Stimulated activated CD8-positive, alpha-beta memory T cell treated with anti-CD3 and anti-CD28 coated beads, Interleukin-7, amount 100 ng/mL, for 1 hour (primary cell): ENCODE data around the gene HOXD12.

Experiments
- DNase-seq, 2 donors: peaks; one replicate each; pipeline ENCODE4 v3.0.0-alpha.2; 2020; ENCODE audit warnings: low read depth in 2 of 2

Gene HOXD12

DNA sequence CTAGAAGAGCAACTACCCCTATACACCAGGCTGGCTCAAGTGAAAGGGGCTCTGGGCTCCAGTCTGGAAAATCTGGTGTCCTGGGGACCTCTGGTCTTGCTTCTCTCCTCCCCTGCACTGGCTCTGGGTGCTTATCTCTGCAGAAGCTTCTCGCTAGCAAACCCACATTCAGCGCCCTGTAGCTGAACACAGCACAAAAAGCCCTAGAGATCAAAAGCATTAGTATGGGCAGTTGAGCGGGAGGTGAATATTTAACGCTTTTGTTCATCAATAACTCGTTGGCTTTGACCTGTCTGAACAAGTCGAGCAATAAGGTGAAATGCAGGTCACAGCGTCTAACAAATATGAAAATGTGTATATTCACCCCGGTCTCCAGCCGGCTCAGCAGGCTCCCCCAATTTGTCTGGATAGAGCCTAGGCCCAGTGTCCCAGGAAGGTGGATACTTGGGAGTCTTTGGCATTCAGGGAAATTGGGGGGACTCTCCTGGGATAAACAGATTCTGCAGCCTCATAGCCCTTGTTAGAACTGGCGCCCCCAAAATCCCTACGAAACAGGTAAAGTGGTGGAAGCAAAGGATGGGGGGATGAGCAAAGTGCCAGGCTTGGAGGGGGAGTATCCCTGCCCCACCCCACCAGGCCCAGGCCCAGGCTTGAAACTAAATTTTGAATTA lies 49.3 kb downstream of the HOXD12 start:
- DNase-seq: no peak

DNA sequence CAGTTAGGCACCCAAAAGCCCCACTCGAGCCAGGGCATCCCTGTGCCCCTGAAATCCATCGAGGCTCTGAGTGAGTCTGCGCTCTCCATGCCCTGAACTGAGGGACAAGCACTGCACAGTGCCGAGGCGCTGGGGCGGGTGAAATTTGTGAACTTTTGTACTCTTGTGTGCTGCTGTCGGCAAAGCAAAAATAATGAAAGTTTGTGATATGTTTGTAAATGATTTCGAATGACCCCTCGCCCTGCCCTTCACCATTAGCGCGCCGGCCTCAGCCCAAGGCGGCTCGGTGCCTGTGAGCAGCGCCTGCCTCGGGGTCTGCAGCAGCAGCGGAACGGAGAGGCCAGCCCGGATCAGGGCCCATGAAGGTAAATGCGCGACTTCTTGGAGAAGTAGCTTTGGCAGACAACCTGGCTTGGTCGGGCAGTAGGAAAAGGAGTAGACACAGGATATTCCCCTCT lies 49.9 kb downstream of the HOXD12 start:
- DNase-seq: no peak

DNA sequence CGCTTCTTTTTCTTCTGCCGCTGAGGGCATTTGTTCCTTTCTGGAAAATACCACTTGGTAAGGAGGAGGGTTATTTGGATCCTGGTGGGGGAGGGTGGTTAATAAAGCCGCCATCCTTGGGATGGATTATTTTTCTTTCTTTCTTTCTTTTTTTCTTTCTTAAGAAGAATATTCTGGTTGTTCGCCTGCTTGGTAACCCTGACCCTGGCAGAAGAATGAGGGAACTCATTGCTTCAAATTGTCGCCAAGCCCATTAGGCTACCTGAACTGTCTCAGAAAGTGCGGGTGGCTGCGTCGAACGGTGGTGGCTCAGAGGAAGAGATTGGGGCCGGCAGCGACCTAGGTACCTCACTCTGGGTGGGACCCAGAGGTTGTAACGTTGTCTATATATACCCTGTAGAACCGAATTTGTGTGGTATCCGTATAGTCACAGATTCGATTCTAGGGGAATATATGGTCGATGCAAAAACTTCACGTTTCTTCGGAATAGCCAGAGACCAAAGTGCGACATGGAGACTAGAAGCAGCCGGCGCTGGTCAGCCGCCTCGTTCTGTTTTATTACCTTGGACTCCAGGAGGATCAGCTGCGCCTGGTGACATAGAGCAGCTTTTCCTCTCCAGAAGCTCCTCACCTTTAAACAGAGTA lies 50.5 kb downstream of the HOXD12 start:
- DNase-seq: no peak

DNA sequence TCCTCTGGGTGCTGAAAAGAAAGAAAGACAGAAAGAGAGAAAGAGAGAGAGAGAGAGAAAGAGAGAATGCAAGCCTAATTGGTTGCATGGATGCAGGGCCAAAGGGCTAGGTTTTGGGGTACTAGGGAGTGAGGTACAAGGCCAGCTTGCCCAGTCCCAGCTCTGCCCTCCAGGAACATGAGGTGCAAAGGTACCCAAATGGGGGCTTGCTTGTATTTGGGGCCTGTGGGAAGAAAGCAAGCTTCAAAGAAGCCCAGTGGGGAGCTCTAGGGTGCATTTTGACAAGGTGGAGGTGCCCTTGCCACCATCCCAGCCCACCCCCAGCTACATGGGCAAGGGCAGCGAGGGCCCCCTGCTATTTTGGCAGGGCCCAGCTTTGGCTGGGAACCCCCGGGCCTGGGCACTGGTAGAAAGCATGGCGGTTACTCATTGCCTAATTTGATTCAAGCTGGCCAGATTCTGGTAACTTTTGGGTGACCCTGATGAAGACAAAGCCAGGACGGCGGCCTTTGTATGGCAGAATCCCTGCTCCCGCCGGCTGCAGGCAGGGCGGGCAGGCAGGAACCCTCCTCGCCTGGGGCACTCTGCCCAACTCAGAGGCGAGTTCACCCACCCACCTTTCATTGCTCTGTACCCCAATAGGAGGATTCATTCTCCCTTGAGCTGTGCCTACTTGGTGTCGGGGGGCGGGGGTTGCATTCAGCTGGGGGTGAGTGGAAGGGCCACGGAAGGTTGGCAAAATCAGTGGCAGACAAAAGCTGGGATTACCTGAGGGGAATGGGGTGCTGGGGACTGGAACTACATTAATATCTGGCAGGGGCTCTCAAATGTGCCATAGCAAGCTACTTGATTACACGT lies 51.2 kb downstream of the HOXD12 start:
- no peak for DNase-seq

DNA sequence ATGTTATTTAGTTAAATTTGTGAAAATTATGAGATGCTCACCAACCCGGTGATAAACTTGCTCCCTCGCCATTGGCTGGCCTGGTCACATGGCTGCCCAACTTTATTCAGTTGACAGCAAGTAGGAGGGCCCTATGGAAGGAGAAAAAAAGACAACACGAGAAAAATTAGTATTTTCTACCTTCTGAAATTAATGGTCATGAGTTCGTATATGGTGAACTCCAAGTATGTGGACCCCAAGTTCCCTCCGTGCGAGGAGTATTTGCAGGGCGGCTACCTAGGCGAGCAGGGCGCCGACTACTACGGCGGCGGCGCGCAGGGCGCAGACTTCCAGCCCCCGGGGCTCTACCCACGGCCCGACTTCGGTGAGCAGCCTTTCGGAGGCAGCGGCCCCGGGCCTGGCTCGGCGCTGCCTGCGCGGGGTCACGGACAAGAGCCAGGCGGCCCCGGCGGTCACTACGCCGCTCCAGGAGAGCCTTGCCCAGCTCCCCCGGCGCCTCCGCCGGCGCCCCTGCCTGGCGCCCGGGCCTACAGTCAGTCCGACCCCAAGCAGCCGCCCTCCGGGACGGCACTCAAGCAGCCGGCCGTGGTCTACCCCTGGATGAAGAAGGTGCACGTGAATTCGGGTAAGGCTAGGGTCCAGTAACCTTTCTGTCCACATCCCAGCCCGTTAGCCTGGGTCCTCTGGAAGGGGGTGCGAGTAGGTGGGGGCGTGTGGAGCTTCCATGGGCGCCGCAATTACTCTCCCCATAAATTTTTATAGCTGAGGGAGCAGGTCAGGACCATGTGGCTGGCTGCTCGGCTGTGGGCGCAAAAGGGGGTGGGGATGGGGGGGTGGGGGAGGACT lies 52.1 kb downstream of the HOXD12 start, which contains the start of gene HOXD4:
Gene HOXD4 (plus strand): TSS at position 109 of the 846 bp plus-strand sequence. CDS start 84 bp downstream, at position 193.
- DNase-seq: no peak
